ENCODE measurements around the gene SERPINB13. TPM values are rescaled to one million over a fixed set of nuclear protein-coding genes. Genes with fewer than 3 reads are reported as not detected.

SERPINB13 gene
- total and polyA plus RNA-seq, 9 of the 15 experiments (the other 6 are each of a cell fraction or from before 2014, with no cell fraction given) = not detected

GRCh38 chr18:63590373-63590772, 3.2 kb downstream of the SERPINB13 start:
- BruUV-seq (replicated peaks) = no TSS peak
- Histone ChIP-seq H4K20me1 (replicated peaks; ENCODE audit: control insufficient read depth, insufficient read depth, low read length) (no peaks in the 10 kb centered on the region), H3K36me3 (ENCODE audit: control insufficient read depth, insufficient read depth, low read length) (no peaks in the 10 kb centered on the region), H3K9me3 (replicated peaks; ENCODE audit: control insufficient read depth, insufficient read depth, low read depth, low read length) (no peaks in the 10 kb centered on the region), H3K4me1 (replicated peaks in 1 of 2; ENCODE audit: control insufficient read depth in 2 of 2, insufficient read depth in 2 of 2, low read length in 2 of 2) (no peaks in the 10 kb centered on the region), H3K79me2 (ENCODE audit: control insufficient read depth, insufficient read depth, low read length) (no peaks in the 10 kb centered on the region), H2AFZ (ENCODE audit: low read depth, low read length) (no peak overlapping the region), H3K27ac (ENCODE audit: extremely low read depth, low read depth, low read length) (no peak overlapping the region), H3K9me1 (ENCODE audit: control insufficient read depth, insufficient read depth, low read length) (no peaks in the 10 kb centered on the region), H3K4me3 (no peak overlapping the region), H3K27me3 (ENCODE audit: control insufficient read depth in 2 of 2, insufficient read depth in 2 of 2, low read length in 2 of 2) (no peaks in the 10 kb centered on the region), H3K9ac (ENCODE audit: insufficient read depth in 1 of 2, low read depth in 2 of 2, low read length in 2 of 2) (no peak overlapping the region), H3K4me2 (ENCODE audit: insufficient read depth, low read length) (no peak overlapping the region)
- WGBS (ENCODE audit: insufficient coverage, low coverage, missing lambda C conversion rate) = no CpG with 5 or more reads among the region's 2 CpGs
- POLR2A ChIA-PET = no interaction called here
- CTCF ChIA-PET (ENCODE audit: low intra/inter-chr PET ratio) = no interaction called here
- DNase-seq (ENCODE audit: extremely low read depth in 1 of 4, low spot score in 3 of 4) = no peak
- intact Hi-C loops (cut with micrococcal nuclease) = no loop called here
- no peak for FAIRE-seq
- in situ Hi-C loops (cut with MboI) = no loop called here
- ATAC-seq = no peak
- TF ChIP-seq ZNF655 (CRISPR knock-in tag; IDR thresholded peaks at IDR 0.05) (no peak), ZNF277 (CRISPR knock-in tag; IDR thresholded peaks at IDR 0.05; ENCODE audit: borderline replicate concordance) (no peak), MCM3 (IDR thresholded peaks at IDR 0.05) (no peak), MGA (IDR thresholded peaks at IDR 0.05) (no peak), ZBTB7A (IDR thresholded peaks at IDR 0.05; ENCODE audit: borderline replicate concordance, control insufficient read depth, low read depth, low read length) (no peak), KAT8 (IDR thresholded peaks at IDR 0.05; ENCODE audit: low read depth) (no peak)
- TF ChIP-seq, protein P1, sequence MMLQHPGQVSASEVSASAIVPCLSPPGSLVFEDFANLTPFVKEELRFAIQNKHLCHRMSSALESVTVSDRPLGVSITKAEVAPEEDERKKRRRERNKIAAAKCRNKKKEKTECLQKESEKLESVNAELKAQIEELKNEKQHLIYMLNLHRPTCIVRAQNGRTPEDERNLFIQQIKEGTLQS (IDR thresholded peaks at IDR 0.05) = no peak
- TF ChIP-seq, protein P1 (CRISPR knock-in tag; conservative IDR thresholded peaks at IDR 0.05) = no peak

All from K562 (cell line).